Anterior cingulate cortex (tissue), 58 donors: Measurements from ENCODE around the gene MUC2.
"Not testable (repeated sequence)": the region's sequence is repeated elsewhere in the genome, so short reads cannot be mapped to it uniquely, and the experiment has no call there.

Experiments used
- DNase-seq, 58 donors: peaks; one replicate each; lab custom pipeline; 2025; lab: John Stamatoyannopoulos, UW

Gene MUC2

DNA sequence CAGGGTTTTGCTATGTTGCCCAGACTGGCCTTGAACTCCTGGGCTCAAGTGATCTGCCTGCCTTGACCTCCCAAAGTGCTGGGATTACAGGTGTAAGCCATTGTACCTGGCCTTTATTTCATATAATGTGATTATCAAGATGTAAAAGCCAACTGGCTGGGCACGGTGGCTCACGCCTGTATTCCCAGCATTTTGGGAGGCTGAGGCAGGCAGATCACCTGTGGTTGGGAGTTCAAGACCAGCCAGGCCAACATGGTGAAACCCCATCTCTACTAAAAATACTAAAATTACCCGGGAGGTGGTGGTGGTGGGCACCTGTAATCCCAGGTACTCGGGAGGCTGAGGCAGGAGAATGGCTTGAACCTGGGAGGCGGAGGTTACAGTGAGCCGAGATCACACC is 40.6 kb downstream of the MUC2 start:
- DNase-seq, result not testable (repeated sequence)

DNA sequence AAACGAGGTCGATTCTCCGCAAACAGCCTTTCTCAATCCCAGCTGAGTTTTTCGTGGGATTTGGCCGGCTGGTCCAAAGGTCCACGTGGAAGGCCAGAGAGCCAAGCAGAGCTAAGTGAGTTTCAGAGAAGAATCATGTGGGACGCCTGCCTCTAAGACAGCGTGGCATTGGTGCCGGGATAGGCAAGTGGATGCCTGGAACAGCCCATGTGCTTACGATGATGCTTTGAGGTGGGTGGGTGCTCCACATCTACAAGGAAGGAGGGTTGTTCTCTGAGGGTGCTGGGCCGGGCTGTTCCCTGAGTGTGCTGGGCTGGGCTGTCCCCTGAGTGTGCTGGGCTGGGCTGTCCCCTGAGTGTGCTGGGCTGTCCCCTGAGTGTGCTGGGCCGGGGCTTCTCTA is 41.4 kb downstream of the MUC2 start:
- no peak for DNase-seq

DNA sequence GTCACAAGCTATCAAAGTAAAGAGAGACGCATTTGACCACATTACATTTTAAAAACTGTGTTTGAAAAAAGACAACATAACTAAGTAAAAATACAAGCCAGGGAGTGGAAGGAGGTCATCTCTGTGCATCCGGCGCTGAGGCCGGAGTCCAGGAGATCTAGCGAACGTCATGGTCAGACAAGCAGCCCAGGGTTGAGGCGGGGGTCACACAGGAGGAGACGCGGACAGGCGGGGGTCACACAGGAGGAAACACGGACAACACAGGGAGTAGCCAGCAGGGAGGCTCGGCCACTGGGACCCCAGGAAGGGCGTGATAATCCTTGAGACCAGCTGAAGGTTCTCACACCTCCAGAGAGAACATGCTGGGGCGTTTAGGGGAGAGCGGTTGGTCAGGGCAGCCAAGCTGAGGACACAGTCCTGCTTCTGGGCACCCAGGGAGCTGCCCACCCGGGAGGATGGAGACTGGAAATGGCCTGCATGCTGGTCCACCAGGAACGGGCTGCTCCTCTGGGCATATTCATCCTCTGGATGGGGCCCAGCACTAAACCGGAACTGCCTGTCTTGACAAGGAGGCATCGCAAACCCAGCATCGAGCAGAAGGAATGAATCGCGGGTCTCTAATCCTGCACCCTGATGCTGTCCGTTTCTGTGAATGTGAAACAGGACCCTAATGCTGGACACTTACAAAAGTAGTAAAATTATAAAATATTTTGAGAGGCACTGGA is 42.2 kb downstream of the MUC2 start:
- DNase-seq, result no peak

DNA sequence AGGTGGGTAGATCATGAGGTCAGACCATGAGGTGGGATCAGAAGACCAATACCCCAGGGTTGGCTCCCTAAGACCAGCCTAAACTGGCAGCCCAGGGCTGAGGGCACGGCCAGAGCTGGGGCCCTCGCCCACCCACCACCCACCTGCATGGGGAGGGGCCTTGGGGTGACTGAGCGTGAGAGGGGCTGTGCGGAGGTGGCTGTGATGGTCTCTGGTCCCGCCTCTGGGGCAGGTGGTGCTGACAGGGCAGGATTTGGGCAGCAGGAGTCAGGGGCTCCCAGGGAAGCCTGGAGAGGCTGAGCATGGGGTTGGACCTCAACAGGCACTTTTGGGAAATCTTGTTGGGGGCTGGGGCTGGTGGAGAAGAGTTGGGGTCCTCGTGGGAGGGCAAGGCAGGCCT is 43.3 kb downstream of the MUC2 start:
- DNase-seq, result no peak

DNA sequence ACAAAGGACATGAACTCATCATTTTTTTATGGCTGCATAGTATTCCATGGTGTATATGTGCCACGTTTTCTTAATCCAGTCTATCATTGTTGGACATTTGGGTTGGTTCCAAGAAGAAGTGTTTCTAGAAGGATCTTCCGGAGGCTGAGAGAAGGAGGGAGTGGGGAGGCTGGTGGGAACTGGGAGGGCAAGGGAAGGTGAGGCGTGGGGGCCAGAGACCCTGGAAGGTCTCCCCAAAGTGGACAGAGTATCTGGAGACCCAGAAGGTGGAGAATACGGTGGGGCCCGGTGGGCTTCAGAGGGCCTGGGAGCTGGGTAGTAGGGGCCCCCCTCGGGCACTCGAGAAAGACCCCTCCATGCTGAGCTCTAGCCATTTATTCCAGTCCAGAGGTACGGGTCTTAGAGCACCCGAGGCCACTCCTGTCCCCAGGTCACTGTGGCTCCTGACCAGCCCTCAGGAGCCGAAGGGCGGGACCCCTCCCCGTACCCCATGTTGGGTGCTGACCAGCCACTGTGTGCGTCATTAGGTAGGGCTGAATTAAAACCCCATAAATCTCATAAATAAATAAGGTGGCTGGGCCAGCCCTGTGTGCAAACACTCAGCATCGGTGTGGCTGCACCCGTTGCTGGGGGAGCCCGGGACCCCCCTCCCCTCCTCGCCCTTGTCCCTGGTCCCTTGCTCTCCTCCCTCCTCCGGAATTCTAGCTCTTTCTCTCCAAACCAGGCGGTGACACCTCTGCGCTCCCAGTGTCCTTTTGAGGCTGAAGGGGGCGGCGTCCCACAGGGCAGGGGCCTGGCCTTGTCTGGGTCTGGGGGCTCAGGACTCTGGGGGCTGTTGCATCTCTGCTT is 44.3 kb downstream of the MUC2 start:
- DNase-seq, result no peak

DNA sequence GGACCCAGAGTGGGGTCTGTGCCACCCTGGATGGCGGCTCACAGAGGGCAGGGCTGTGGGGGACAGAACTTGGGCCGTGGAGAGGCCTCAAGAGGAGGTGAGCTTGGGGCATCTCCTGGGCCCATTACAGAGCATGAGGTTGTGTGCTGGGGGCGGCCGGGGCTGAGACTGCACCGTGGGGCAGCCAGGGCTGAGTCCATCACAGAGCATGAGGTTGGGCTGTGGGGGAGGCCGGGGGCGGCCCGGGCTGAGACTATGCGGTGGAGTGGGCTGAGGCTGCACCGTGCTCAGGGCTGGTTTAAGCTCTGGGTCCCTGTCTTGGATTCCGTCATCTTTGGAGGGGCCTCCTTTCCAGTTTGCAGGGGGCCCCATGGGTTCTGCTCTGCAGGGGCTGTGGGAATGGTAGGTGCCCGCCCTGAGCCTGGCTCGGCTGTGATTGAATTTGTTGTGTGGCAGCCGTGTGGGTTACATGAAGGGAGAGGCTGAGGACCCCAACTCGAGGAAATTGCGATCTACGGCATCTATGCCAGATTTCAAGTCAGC is 45.0 kb downstream of the MUC2 start:
- DNase-seq, result no peak

DNA sequence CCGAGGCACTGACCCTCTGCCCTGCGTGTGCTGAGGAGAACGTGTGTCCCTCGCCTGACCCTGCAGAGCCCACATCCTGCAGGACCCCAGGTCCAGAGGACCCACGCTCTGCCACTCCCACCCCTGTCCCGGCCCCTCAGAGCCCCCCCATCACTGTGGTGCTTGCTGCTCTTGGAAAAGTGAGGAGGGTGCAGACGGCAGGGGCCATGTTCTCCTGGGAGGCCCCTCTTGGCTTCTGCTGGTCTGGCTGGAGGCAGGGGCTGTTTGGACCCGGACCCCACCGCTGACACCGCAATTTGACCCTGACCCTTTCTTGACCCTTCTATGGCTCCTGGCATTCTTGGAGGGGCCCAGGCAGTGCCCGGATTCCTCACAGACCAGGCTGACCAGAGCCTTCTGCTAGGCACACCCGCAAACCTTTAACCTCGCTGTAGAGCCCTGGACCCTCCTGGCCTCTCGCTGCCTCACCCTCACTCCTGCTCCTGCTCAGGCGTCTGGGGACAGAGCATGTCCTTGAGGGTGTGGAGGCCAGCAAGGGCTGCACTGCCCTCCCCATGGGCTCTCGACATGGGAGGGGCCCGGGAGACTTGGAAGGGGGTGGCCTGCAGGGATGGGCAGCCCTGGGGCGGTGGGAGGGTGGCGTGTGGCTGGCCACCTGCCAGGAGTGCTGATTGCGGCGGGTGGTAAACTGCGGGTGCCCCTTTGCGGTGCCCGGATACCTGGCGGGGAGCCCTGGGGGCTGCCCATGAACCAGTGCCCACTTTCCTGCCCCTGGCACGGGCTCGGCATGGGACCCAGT is 46.1 kb downstream of the MUC2 start:
- no peak for DNase-seq

DNA sequence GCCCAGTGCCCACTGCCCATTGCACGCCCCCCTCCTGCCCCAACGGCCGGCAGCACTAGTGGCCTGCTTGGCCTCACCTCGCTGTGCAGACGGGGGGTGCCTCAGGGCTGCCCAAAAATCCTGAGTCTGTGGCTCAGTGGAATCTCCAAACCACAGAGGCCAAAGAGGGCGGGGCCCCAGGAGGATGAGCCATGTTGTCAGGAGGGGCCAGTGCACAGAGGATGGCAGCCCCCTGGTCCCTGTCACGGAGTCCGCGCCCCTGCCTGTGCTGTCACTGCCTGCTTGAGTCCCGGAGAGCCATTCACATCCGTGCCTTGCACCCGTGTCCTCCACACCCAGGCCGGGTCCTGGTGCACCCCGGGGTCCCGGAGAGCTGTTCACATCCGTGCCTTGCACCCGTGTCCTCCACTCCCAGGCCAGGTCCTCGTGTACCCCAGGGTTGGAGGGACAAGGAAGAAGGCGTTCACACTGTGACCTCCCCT is 46.7 kb downstream of the MUC2 start:
- no peak for DNase-seq

DNA sequence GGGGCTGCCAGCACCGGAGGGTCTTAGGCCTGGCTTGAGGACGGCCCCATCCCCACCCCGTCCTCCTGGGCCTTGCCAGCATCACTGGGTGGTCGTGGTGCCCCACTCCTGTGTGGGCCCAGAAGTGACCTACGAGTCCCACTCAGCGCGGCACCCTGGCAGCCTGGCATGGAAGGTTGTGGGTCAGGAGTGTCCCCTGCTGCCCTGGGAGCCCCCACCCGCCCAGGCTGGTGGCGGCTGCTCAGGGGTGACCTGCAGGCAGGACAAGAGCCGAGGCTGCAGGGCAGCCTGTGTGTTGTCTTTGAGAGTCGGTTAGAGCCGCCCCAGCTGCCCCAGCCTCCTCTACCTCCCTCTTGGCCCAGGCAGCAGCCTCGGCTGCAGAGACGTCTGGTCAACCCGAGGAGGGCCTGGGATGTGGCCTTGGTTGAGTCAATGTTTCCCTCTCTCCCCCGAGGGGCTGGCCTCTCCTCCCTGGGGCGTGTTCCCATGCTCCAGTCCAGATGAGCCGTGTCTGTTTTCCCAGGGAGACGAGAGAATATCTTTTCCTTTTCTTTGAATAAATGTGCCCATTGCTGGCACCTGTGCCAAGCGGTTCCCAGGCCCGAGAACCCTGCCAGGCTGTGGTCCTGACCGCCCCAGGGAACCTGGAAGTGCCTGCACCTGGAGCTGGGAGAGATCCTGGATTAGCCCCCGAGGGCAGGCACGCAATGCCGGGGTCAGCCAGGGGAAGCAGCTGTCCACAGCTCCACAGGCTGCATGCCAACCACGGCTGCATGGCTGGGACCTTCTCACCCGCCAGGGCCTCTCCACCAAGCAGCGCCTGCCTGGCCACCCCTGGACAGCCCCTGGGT is 47.4 kb downstream of the MUC2 start:
- DNase-seq, result no peak

DNA sequence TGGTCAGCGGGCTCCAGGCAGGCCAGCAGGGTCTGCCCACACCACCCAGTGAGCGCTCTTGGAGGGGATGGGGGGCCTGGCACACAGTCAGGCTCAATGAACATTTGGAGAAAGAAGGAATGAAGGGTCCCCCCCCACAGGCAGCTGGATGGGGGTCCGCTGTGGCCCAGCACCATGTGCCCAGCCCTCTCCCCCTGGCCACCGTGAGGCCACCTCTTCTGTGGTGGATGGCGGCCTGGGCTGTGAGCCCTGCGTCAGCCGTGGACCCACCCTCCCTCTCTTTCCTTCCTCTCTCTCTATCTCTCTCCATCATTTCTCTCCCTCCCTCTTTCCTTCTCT is 48.0 kb downstream of the MUC2 start:
- DNase-seq, result no peak

DNA sequence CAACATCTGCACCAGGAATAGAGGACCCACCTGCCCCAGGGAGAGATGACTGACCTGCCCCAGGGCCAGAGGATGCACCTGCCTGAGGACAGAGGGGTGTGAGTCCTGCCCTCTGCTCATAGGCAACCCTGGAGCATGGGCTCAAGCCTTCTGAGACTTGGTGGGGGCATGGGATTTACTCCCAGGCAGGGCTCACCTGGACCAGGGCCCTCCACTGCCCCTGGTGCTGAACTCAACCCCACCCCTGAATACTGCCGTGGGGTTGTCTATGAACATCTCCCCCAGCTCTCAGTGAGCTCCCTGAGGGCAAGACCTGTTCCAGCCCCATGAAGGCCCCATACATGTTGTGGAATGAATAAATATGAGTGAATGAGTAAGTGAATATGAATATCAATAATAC is 49.3 kb downstream of the MUC2 start:
- no peak for DNase-seq
